ENCODE measurements around the gene CCDC30. TPM values are rescaled to one million over a fixed set of nuclear protein-coding genes. Genes with fewer than 3 reads are reported as not detected.

Gene CCDC30
- total and polyA plus RNA-seq, 2 experiments from 2014 or later = 0.65 to 1.6 TPM

- 2% methylated on average over 52 to 64 of the region's 103 CpGs for WGBS, 2 experiments (ENCODE audit: low coverage in 1 of 2, low lambda C conversion rate in 2 of 2, missing lambda C conversion rate in 2 of 2)
- DNase-seq = peak; percentile 92
- Histone ChIP-seq H4K20me1 (ENCODE audit: insufficient read depth) (peaks cover 31% of the 10 kb centered on the region), H3K9me3 (ENCODE audit: low read depth) (no peaks in the 10 kb centered on the region), H3K27me3 (replicated peaks; ENCODE audit: insufficient read depth) (no peaks in the 10 kb centered on the region), H3K27ac (peak overlapping the region; percentile 91), H3K9ac (peak overlapping the region; percentile 91), H3K36me3 (ENCODE audit: low read depth) (peaks cover 16% of the 10 kb centered on the region; the same call in 1 of the 2 replicates), H3K79me2 (ENCODE audit: insufficient read depth) (peaks cover 63% of the 10 kb centered on the region), H3K4me1 (ENCODE audit: insufficient read depth) (peaks cover 55% of the 10 kb centered on the region), H2AFZ (peak overlapping the region; percentile 53), H3K4me3 (peak overlapping the region; percentile 94), H3K9me2 (ENCODE audit: insufficient read depth) (no peaks in the 10 kb centered on the region), H3K4me2 (ENCODE audit: unreplicated experiment) (peak overlapping the region; percentile 91), H3F3A (ENCODE audit: insufficient read depth) (peaks cover 35% of the 10 kb centered on the region)
- in situ Hi-C loops (cut with MboI) = no loop called here
- TF ChIP-seq EZH2phosphoT487 (IDR thresholded peaks at IDR 0.05; ENCODE audit: insufficient read depth, low read depth) (no peak), EZH2 (IDR thresholded peaks at IDR 0.05; ENCODE audit: insufficient read depth, poor library complexity, severe bottlenecking) (no peak)
Measured at GRCh38 chr1:42682739-42683531, 219.8 kb downstream of the CCDC30 start.

GRCh38 chr1:42684139-42684538 is 221.1 kb downstream of the CCDC30 start:
- Histone ChIP-seq H3K27ac (peak overlapping the region; percentile 91; the same call in 1 of the 2 replicates), H4K20me1 (ENCODE audit: insufficient read depth) (peaks cover 43% of the 10 kb centered on the region), H3K4me2 (ENCODE audit: unreplicated experiment) (peak overlapping the region; percentile 91), H3K4me3 (peak overlapping the region; percentile 94), H2AFZ (no peak overlapping the region), H3F3A (ENCODE audit: insufficient read depth) (peaks cover 24% of the 10 kb centered on the region), H3K36me3 (ENCODE audit: low read depth) (peaks cover 24% of the 10 kb centered on the region; the same call in 1 of the 2 replicates), H3K9me3 (ENCODE audit: low read depth) (no peaks in the 10 kb centered on the region), H3K27me3 (replicated peaks; ENCODE audit: insufficient read depth) (no peaks in the 10 kb centered on the region), H3K4me1 (ENCODE audit: insufficient read depth) (peaks cover 50% of the 10 kb centered on the region), H3K9ac (peak overlapping the region; percentile 91), H3K9me2 (ENCODE audit: insufficient read depth) (no peaks in the 10 kb centered on the region), H3K79me2 (ENCODE audit: insufficient read depth) (peaks cover 75% of the 10 kb centered on the region)
- WGBS, 2 experiments (ENCODE audit: low coverage in 1 of 2, low lambda C conversion rate in 2 of 2, missing lambda C conversion rate in 2 of 2) = 56 to 63% methylated on average over 5 of the region's 5 CpGs
- in situ Hi-C loops (cut with MboI) = no loop called here
- no peak for TF ChIP-seq EZH2 (IDR thresholded peaks at IDR 0.05; ENCODE audit: insufficient read depth, poor library complexity, severe bottlenecking)
- peak; percentile 18 for DNase-seq

- 76 to 77% methylated on average over 4 of the region's 4 CpGs for WGBS, 2 experiments (ENCODE audit: low coverage in 1 of 2, low lambda C conversion rate in 2 of 2, missing lambda C conversion rate in 2 of 2)
- H3K9me3 ChIP-seq (ENCODE audit: low read depth) = no peaks in the 10 kb centered on the region
- H4K20me1 ChIP-seq (ENCODE audit: insufficient read depth) = peaks cover 53% of the 10 kb centered on the region
- H3K9ac ChIP-seq = peak overlapping the region; percentile 25; the same call in 1 of the 2 replicates
- in situ Hi-C loops (cut with MboI) = no loop called here
- no peak overlapping the region for H2AFZ ChIP-seq
- no peaks in the 10 kb centered on the region for H3K27me3 ChIP-seq (replicated peaks; ENCODE audit: insufficient read depth)
- TF ChIP-seq EZH2phosphoT487 (IDR thresholded peaks at IDR 0.05; ENCODE audit: insufficient read depth, low read depth) = no peak
- TF ChIP-seq EZH2 (IDR thresholded peaks at IDR 0.05; ENCODE audit: insufficient read depth, poor library complexity, severe bottlenecking) = no peak
- H3K79me2 ChIP-seq (ENCODE audit: insufficient read depth) = peaks cover 85% of the 10 kb centered on the region
- H3K27ac ChIP-seq = no peak overlapping the region
- peaks cover 53% of the 10 kb centered on the region for H3K4me1 ChIP-seq (ENCODE audit: insufficient read depth)
- DNase-seq = no peak
- H3K36me3 ChIP-seq (ENCODE audit: low read depth) = peaks cover 24% of the 10 kb centered on the region; the same call in 1 of the 2 replicates
- H3K9me2 ChIP-seq (ENCODE audit: insufficient read depth) = no peaks in the 10 kb centered on the region
- H3K4me2 ChIP-seq (ENCODE audit: unreplicated experiment) = peak overlapping the region; percentile 91
- H3K4me3 ChIP-seq = peak overlapping the region; percentile 94; the same call in 1 of the 2 replicates
- peaks cover 4% of the 10 kb centered on the region; the same call in 1 of the 2 replicates for H3F3A ChIP-seq (ENCODE audit: insufficient read depth)
Measured at GRCh38 chr1:42686418-42686817, 223.3 kb downstream of the CCDC30 start.

- Histone ChIP-seq H3K27ac (no peak overlapping the region), H4K20me1 (ENCODE audit: insufficient read depth) (peaks cover 65% of the 10 kb centered on the region), H3K9ac (no peak overlapping the region), H2AFZ (no peak overlapping the region), H3K4me2 (ENCODE audit: unreplicated experiment) (no peak overlapping the region), H3K79me2 (ENCODE audit: insufficient read depth) (peaks cover 100% of the 10 kb centered on the region), H3K4me1 (ENCODE audit: insufficient read depth) (peaks cover 53% of the 10 kb centered on the region), H3F3A (ENCODE audit: insufficient read depth) (peaks cover 5% of the 10 kb centered on the region; the same call in 1 of the 2 replicates), H3K4me3 (no peak overlapping the region), H3K9me3 (ENCODE audit: low read depth) (no peaks in the 10 kb centered on the region), H3K9me2 (ENCODE audit: insufficient read depth) (no peaks in the 10 kb centered on the region), H3K36me3 (ENCODE audit: low read depth) (peaks cover 30% of the 10 kb centered on the region), H3K27me3 (replicated peaks; ENCODE audit: insufficient read depth) (no peaks in the 10 kb centered on the region)
- in situ Hi-C loops (cut with MboI) = no loop called here
- WGBS, 2 experiments (ENCODE audit: low coverage in 1 of 2, low lambda C conversion rate in 2 of 2, missing lambda C conversion rate in 2 of 2) = 75 to 83% methylated on average over 3 of the region's 3 CpGs
- TF ChIP-seq EZH2 (IDR thresholded peaks at IDR 0.05; ENCODE audit: insufficient read depth, poor library complexity, severe bottlenecking) (no peak), EZH2phosphoT487 (IDR thresholded peaks at IDR 0.05; ENCODE audit: insufficient read depth, low read depth) (no peak)
- no peak for DNase-seq
Measured at GRCh38 chr1:42689912-42690311, 226.8 kb downstream of the CCDC30 start.
